WTC11 (cell line): ENCODE results near the gene MARCHF4. TPM values are rescaled to one million over a fixed set of nuclear protein-coding genes. Genes with fewer than 3 reads are reported as not detected.

Experiments
- ATAC-seq: fragments of 200-7000 bp; cut with Tn5 transposase; 2 replicates; pipeline ENCODE4 v1.10.0; 2021; ENCODE audit warnings: mild to moderate bottlenecking, moderate library complexity
- CTCF ChIA-PET: fragments of 300-600 bp; sonication (Branson Sonifier 250); formaldehyde crosslinking; loops from one replicate; lab custom pipeline; 2021; ENCODE audit warnings: antibody characterized with exemption; lab: Charles Lee
- POLR2A ChIA-PET: fragments of 350-600 bp; sonication (Branson Sonifier 250); formaldehyde crosslinking; loops from one replicate; lab custom pipeline; 2021; ENCODE audit warnings: antibody characterized with exemption; lab: Charles Lee
- DNase-seq: peaks from one replicate; pipeline ENCODE4 v3.0.0; 2021; ENCODE audit warnings: low spot score
- H3K27ac Mint-ChIP-seq: 2 replicates; pipeline ENCODE4 v1.8.0; 2021; ENCODE audit warnings: mixed read lengths
- H3K27me3 Mint-ChIP-seq: 2 replicates; pipeline ENCODE4 v1.8.0; 2021; ENCODE audit warnings: low read depth, mild to moderate bottlenecking, moderate library complexity, mixed read lengths
- H3K36me3 Mint-ChIP-seq: 2 replicates; pipeline ENCODE4 v1.8.0; 2021; ENCODE audit warnings: mixed read lengths
- H3K4me1 Mint-ChIP-seq: 2 replicates; pipeline ENCODE4 v1.8.0; 2022; ENCODE audit warnings: mixed read lengths
- H3K4me3 Mint-ChIP-seq: 2 replicates; pipeline ENCODE4 v1.8.0; 2021; ENCODE audit warnings: mild to moderate bottlenecking, moderate library complexity, mixed read lengths
- H3K9me3 Mint-ChIP-seq: 2 replicates; pipeline ENCODE4 v1.8.0; 2021; ENCODE audit warnings: mixed read lengths
- AR ChIP-seq: fragments of 250-450 bp; sonication (Bioruptor Pico); IDR thresholded peaks from 2 replicates; pipeline ENCODE4 v1.9.0; 2021; ENCODE audit warnings: mild to moderate bottlenecking
- ATF1 ChIP-seq: sonication (generic); formaldehyde crosslinking; IDR thresholded peaks from 2 replicates; pipeline ENCODE4 v1.8.1; 2023; ENCODE audit warnings: mild to moderate bottlenecking, moderate library complexity, missing genetic modification reagents
- ATF6 ChIP-seq: sonication (generic); formaldehyde crosslinking; IDR thresholded peaks from 2 replicates; pipeline ENCODE4 v1.8.1; 2023; ENCODE audit warnings: mild to moderate bottlenecking, missing genetic modification reagents
- CREB1 ChIP-seq: sonication (generic); formaldehyde crosslinking; IDR thresholded peaks from 2 replicates; pipeline ENCODE4 v1.8.0; 2023; ENCODE audit warnings: mild to moderate bottlenecking, missing genetic modification reagents
- CREM ChIP-seq: sonication (generic); formaldehyde crosslinking; IDR thresholded peaks from 2 replicates; pipeline ENCODE4 v1.8.1; 2022; ENCODE audit warnings: mild to moderate bottlenecking, missing genetic modification reagents, moderate library complexity
- E2F1 ChIP-seq: sonication (generic); formaldehyde crosslinking; IDR thresholded peaks from 2 replicates; pipeline ENCODE4 v1.8.0; 2022; ENCODE audit warnings: mild to moderate bottlenecking, missing genetic modification reagents
- ETV6 ChIP-seq: sonication (generic); formaldehyde crosslinking; IDR thresholded peaks from 2 replicates; pipeline ENCODE4 v1.8.1; 2022; ENCODE audit warnings: mild to moderate bottlenecking, missing genetic modification reagents
- FOXP1 ChIP-seq: sonication (generic); formaldehyde crosslinking; IDR thresholded peaks from 2 replicates; pipeline ENCODE4 v1.8.0; 2022; ENCODE audit warnings: missing genetic modification reagents, mild to moderate bottlenecking, moderate library complexity, borderline replicate concordance
- HMGA2 ChIP-seq: fragments of 250-450 bp; sonication (Bioruptor Pico); IDR thresholded peaks from 2 replicates; pipeline ENCODE4 v1.4.0; 2021; ENCODE audit warnings: mild to moderate bottlenecking, moderate library complexity
- MXD4 ChIP-seq: fragments of 250-450 bp; sonication (Bioruptor Pico); IDR thresholded peaks from 2 replicates; pipeline ENCODE4 v1.8.0; 2021; ENCODE audit warnings: mild to moderate bottlenecking, moderate library complexity, borderline replicate concordance
- NR2C2 ChIP-seq: sonication (generic); formaldehyde crosslinking; IDR thresholded peaks from 2 replicates; pipeline ENCODE4 v1.8.0; 2022; ENCODE audit warnings: mild to moderate bottlenecking, missing genetic modification reagents
- PRRX2 ChIP-seq: fragments of 250-450 bp; sonication (Bioruptor Pico); IDR thresholded peaks from 2 replicates; pipeline ENCODE4 v1.8.0; 2021; ENCODE audit warnings: mild to moderate bottlenecking
- TEAD4 ChIP-seq: sonication (generic); formaldehyde crosslinking; IDR thresholded peaks from 2 replicates; pipeline ENCODE4 v1.8.0; 2022; ENCODE audit warnings: mild to moderate bottlenecking, missing genetic modification reagents
- ZNF425 ChIP-seq: fragments of 250-450 bp; sonication (Bioruptor Pico); conservative IDR thresholded peaks from 2 replicates; pipeline ENCODE4 v1.9.0; 2021; ENCODE audit warnings: mild to moderate bottlenecking
- ZNF532 ChIP-seq: fragments of 250-450 bp; sonication (Bioruptor Pico); IDR thresholded peaks from 2 replicates; pipeline ENCODE4 v1.9.0; 2021; ENCODE audit warnings: mild to moderate bottlenecking, borderline replicate concordance
- ZNF671 ChIP-seq: fragments of 250-450 bp; sonication (Bioruptor Pico); IDR thresholded peaks from 2 replicates; pipeline ENCODE4 v1.8.0; 2021; ENCODE audit warnings: mild to moderate bottlenecking
- total RNA-seq: library from RNA; stranded (reverse); gene quantifications from 3 replicates; pipeline ENCODE4 v1.2.3, GENCODE V29; 2021
- TF ChIP-seq, protein P1 (sequence below): fragments of 250-450 bp; sonication (Bioruptor Pico); IDR thresholded peaks from 2 replicates; pipeline ENCODE4 v1.9.0; 2021; ENCODE audit warnings: mild to moderate bottlenecking
- TF ChIP-seq, protein P2 (sequence below): sonication (generic); formaldehyde crosslinking; conservative IDR thresholded peaks from 2 replicates; pipeline ENCODE4 v1.8.1; 2022; ENCODE audit warnings: mild to moderate bottlenecking, missing genetic modification reagents
- TF ChIP-seq, protein P3 (sequence below): sonication (generic); formaldehyde crosslinking; IDR thresholded peaks from 2 replicates; pipeline ENCODE4 v1.8.1; 2022; ENCODE audit warnings: low read depth, mild to moderate bottlenecking, moderate library complexity, missing genetic modification reagents, borderline replicate concordance

The MARCHF4 gene
- total RNA-seq, 1 experiment from 2014 or later: 2.6 TPM

- TF ChIP-seq HMGA2 (no peak), ETV6 (no peak), E2F1 (CRISPR knock-in tag) (no peak), ATF1 (CRISPR knock-in tag) (no peak), FOXP1 (CRISPR knock-in tag) (no peak), ZNF532 (CRISPR knock-in tag) (no peak), ZNF425 (CRISPR knock-in tag) (no peak), TEAD4 (no peak), CREM (CRISPR knock-in tag) (no peak), PRRX2 (no peak), AR (CRISPR knock-in tag) (no peak), ATF6 (no peak), CREB1 (CRISPR knock-in tag) (no peak), NR2C2 (CRISPR knock-in tag) (no peak), MXD4 (no peak), ZNF671 (CRISPR knock-in tag) (no peak)
- TF ChIP-seq, protein P1, sequence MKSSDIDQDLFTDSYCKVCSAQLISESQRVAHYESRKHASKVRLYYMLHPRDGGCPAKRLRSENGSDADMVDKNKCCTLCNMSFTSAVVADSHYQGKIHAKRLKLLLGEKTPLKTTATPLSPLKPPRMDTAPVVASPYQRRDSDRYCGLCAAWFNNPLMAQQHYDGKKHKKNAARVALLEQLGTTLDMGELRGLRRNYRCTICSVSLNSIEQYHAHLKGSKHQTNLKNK (CRISPR knock-in tag): no peak
- TF ChIP-seq, protein P2, sequence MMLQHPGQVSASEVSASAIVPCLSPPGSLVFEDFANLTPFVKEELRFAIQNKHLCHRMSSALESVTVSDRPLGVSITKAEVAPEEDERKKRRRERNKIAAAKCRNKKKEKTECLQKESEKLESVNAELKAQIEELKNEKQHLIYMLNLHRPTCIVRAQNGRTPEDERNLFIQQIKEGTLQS: no peak
- TF ChIP-seq, protein P3, sequence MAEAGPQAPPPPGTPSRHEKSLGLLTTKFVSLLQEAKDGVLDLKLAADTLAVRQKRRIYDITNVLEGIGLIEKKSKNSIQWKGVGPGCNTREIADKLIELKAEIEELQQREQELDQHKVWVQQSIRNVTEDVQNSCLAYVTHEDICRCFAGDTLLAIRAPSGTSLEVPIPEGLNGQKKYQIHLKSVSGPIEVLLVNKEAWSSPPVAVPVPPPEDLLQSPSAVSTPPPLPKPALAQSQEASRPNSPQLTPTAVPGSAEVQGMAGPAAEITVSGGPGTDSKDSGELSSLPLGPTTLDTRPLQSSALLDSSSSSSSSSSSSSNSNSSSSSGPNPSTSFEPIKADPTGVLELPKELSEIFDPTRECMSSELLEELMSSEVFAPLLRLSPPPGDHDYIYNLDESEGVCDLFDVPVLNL (CRISPR knock-in tag): no peak
- ChIA-PET POLR2A (no interaction called here), CTCF (interaction anchor here (1.2 to 1.5 kb wide), 2 partner anchors 11 to 13 kb away, joined by 4 to 5 read pairs; no protein-coding TSS in a partner anchor)
- peaks cover 7% of the 10 kb centered on the region; the same call in 1 of the 2 replicates for H3K4me1 Mint-ChIP-seq
- no peak overlapping the region for H3K4me3 Mint-ChIP-seq
- no peaks in the 10 kb centered on the region for H3K36me3 Mint-ChIP-seq
- no peaks in the 10 kb centered on the region for H3K9me3 Mint-ChIP-seq
- DNase-seq (no peak), ATAC-seq (peak; percentile 67)
- H3K27ac Mint-ChIP-seq: no peak overlapping the region
- H3K27me3 Mint-ChIP-seq: no peaks in the 10 kb centered on the region; the same call in 1 of the 2 replicates
Observed at GRCh38 chr2:216392018-216392562, 19.8 kb upstream of the MARCHF4 start.
